ENCODE results near the gene FLRT3.
A peak's percentile ranks its signal among the peaks of the same experiment; 100 is the strongest.

Gene FLRT3

GRCh38 chr20:14337400-14338171 is at the start of gene FLRT3:
Gene FLRT3 (minus strand): TSS chr20:14337612. CDS start chr20:14327506, 10,106 bp downstream.
- DNase-seq = peak; percentile 35

GRCh38 chr20:14386726-14387125 is 49.3 kb upstream of the FLRT3 start:
- no peak for DNase-seq

GRCh38 chr20:14385176-14385740 is 47.8 kb upstream of the FLRT3 start:
- DNase-seq = no peak

GRCh38 chr20:14384416-14385175 is 47.2 kb upstream of the FLRT3 start:
- DNase-seq = no peak

- DNase-seq = no peak
Observed at GRCh38 chr20:14383335-14383734, 45.9 kb upstream of the FLRT3 start.

GRCh38 chr20:14378326-14378725 is 40.9 kb upstream of the FLRT3 start:
- no peak for DNase-seq

GRCh38 chr20:14375416-14375985 is 38.1 kb upstream of the FLRT3 start:
- peak; percentile 25 for DNase-seq

GRCh38 chr20:14374196-14374595 is 36.8 kb upstream of the FLRT3 start:
- no peak for DNase-seq

- DNase-seq = no peak
Observed at GRCh38 chr20:14361509-14362345, 24.3 kb upstream of the FLRT3 start.

- DNase-seq = no peak
Observed at GRCh38 chr20:14360416-14360815, 23.0 kb upstream of the FLRT3 start.

- DNase-seq = no peak
Observed at GRCh38 chr20:14355791-14356190, 18.4 kb upstream of the FLRT3 start.

GRCh38 chr20:14344746-14345145 is 7.3 kb upstream of the FLRT3 start:
- no peak for DNase-seq

GRCh38 chr20:14343491-14344065 is 6.2 kb upstream of the FLRT3 start:
- DNase-seq = no peak

GRCh38 chr20:14342918-14343317 is 5.5 kb upstream of the FLRT3 start:
- no peak for DNase-seq

GRCh38 chr20:14341801-14342200 is 4.4 kb upstream of the FLRT3 start:
- DNase-seq = no peak

GRCh38 chr20:14336686-14337085 is 726 bp downstream of the FLRT3 start:
- DNase-seq = no peak

GRCh38 chr20:14335052-14335451 is 2.4 kb downstream of the FLRT3 start:
- no peak for DNase-seq

GRCh38 chr20:14334306-14334930 is 3.0 kb downstream of the FLRT3 start:
- no peak for DNase-seq

- no peak for DNase-seq
Observed at GRCh38 chr20:14333721-14334120, 3.7 kb downstream of the FLRT3 start.

GRCh38 chr20:14332866-14333265 is 4.5 kb downstream of the FLRT3 start:
- no peak for DNase-seq

- no peak for DNase-seq
Observed at GRCh38 chr20:14331646-14332045, 5.8 kb downstream of the FLRT3 start.

GRCh38 chr20:14319704-14320103 is 17.7 kb downstream of the FLRT3 start:
- no peak for DNase-seq
